Epithelial cell of esophagus (primary cell): ENCODE measurements around the gene PHLDA3.

ENCODE experiments used
- DNase-seq: peaks from one replicate; pipeline ENCODE4 v3.0.0; 2010; ENCODE audit warnings: low read depth
- H3K4me3 ChIP-seq: 2 replicates; pipeline ENCODE4 v1.5.1; 2011; ENCODE audit warnings: mild to moderate bottlenecking, low read length, control low read depth
- CTCF ChIP-seq: IDR thresholded peaks from 2 replicates; pipeline ENCODE4 v1.5.1; 2011; ENCODE audit warnings: low read depth, mild to moderate bottlenecking, low read length, control low read depth, inconsistent platforms; ENCODE audit not compliant: insufficient read depth; ENCODE audit errors: missing control alignments

Gene PHLDA3

GRCh38 chr1:201460814-201461644, 8.0 kb downstream of the PHLDA3 start:
- peak overlapping the region; percentile 12 for H3K4me3 ChIP-seq
- no peak for TF ChIP-seq CTCF
- peak; percentile 99 for DNase-seq

- DNase-seq = no peak
- no peak for TF ChIP-seq CTCF
- H3K4me3 ChIP-seq = no peak overlapping the region
These were observed 9.2 kb downstream of the PHLDA3 start for GRCh38 chr1:201459775-201460174.

GRCh38 chr1:201459052-201459451, 9.9 kb downstream of the PHLDA3 start:
- DNase-seq = no peak
- H3K4me3 ChIP-seq = no peak overlapping the region
- TF ChIP-seq CTCF = no peak

- no peak for DNase-seq
- H3K4me3 ChIP-seq = no peak overlapping the region
- TF ChIP-seq CTCF = no peak
These were observed 11.5 kb downstream of the PHLDA3 start for GRCh38 chr1:201457508-201457960.

- no peak overlapping the region for H3K4me3 ChIP-seq
- TF ChIP-seq CTCF = no peak
- DNase-seq = peak; percentile 99
These were observed 12.3 kb downstream of the PHLDA3 start for GRCh38 chr1:201456499-201457309.

GRCh38 chr1:201455098-201455497, 13.9 kb downstream of the PHLDA3 start:
- DNase-seq = no peak
- no peak overlapping the region for H3K4me3 ChIP-seq
- TF ChIP-seq CTCF = no peak
